ENCODE data around the gene ANKRA2.

GRCh38 chr5:73612799-73613198 is 47.4 kb upstream of the ANKRA2 start:
- TF ChIP-seq CTCF (IDR thresholded peaks at IDR 0.05; ENCODE audit: borderline replicate concordance, extremely low read depth, low read length, poor library complexity, severe bottlenecking) (no peak), EZH2 (IDR thresholded peaks at IDR 0.05; ENCODE audit: borderline replicate concordance, low read depth, low read length, severe bottlenecking) (no peak)

Measured in DND-41 (cell line).